Measurements from ENCODE around the gene KRTAP20-2.

DNA sequence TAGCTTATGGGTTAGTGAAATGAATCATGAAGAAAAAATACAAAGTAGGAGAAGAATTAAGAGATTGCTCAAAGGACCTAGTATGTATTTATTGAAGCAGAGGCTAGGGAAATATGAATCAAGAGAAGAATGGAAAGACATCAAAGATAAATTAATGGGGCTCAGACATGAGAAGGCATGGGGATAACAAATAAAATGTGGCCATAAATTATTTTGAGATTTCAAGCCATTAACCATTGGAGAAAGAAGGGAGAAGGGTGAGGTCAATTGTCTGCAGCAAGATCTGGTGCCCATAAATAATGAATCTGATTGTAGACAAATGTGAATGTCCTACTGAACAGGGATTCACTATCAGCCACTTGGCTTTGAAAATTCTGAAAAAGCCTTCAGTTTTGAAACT is 17.9 kb downstream of the KRTAP20-2 start:
- TF ChIP-seq, protein P1, sequence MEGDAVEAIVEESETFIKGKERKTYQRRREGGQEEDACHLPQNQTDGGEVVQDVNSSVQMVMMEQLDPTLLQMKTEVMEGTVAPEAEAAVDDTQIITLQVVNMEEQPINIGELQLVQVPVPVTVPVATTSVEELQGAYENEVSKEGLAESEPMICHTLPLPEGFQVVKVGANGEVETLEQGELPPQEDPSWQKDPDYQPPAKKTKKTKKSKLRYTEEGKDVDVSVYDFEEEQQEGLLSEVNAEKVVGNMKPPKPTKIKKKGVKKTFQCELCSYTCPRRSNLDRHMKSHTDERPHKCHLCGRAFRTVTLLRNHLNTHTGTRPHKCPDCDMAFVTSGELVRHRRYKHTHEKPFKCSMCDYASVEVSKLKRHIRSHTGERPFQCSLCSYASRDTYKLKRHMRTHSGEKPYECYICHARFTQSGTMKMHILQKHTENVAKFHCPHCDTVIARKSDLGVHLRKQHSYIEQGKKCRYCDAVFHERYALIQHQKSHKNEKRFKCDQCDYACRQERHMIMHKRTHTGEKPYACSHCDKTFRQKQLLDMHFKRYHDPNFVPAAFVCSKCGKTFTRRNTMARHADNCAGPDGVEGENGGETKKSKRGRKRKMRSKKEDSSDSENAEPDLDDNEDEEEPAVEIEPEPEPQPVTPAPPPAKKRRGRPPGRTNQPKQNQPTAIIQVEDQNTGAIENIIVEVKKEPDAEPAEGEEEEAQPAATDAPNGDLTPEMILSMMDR (conservative IDR thresholded peaks at IDR 0.05 in 1 of 2, IDR thresholded peaks at IDR 0.05 in 1 of 2; ENCODE audit: low read depth in 1 of 2, low read length in 2 of 2): no peak
- no peak for TF ChIP-seq EZH2 (IDR thresholded peaks at IDR 0.05; ENCODE audit: low read length, missing control alignments)

Data from fibroblast of lung (primary cell).